Lower leg skin (tissue), 3 donors: ENCODE measurements around the gene HOXD10.

Experiments
- POLR2A ChIP-seq, 2 donors: fragments of 450-650 bp; IDR thresholded peaks; one replicate each; pipeline ENCODE4 v1.6.1; 2016 to 2017; ENCODE audit warnings: antibody characterized with exemption in 2 of 2, mild to moderate bottlenecking in 1 of 2, moderate library complexity in 1 of 2
- TF ChIP-seq, protein P1 (sequence below), 3 donors: fragments of 450-650 bp; IDR thresholded peaks; one replicate each; pipeline ENCODE4 v1.5.1; 2016; ENCODE audit warnings: antibody characterized with exemption in 3 of 3, mild to moderate bottlenecking in 3 of 3, moderate library complexity in 2 of 3

DNA sequence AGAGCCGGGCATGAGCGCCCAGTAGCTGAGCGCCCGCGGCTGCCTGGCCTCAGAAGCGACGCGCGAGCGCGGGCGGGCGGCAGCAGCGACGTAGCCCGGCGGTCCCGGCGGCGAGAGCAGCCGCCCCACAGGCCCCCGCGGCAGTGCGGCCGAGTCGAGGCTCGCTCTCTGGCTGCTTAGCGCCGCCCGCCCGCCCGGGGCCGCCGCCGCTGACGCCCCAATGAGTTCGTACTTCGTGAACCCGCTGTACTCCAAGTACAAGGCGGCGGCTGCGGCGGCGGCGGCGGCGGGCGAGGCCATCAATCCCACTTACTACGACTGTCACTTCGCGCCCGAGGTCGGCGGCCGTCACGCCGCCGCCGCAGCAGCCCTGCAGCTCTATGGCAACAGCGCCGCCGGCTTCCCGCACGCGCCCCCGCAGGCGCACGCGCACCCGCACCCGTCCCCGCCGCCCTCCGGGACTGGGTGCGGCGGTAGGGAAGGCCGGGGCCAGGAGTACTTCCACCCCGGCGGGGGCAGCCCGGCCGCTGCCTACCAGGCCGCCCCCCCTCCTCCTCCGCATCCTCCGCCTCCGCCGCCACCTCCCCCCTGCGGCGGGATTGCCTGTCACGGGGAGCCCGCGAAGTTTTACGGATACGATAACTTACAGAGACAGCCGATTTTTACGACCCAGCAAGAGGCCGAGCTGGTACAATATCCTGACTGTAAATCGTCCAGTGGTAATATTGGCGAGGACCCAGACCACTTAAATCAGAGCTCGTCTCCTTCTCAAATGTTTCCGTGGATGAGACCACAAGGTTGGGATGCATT is 13.8 kb downstream of the HOXD10 start:
- TF ChIP-seq, protein P1, sequence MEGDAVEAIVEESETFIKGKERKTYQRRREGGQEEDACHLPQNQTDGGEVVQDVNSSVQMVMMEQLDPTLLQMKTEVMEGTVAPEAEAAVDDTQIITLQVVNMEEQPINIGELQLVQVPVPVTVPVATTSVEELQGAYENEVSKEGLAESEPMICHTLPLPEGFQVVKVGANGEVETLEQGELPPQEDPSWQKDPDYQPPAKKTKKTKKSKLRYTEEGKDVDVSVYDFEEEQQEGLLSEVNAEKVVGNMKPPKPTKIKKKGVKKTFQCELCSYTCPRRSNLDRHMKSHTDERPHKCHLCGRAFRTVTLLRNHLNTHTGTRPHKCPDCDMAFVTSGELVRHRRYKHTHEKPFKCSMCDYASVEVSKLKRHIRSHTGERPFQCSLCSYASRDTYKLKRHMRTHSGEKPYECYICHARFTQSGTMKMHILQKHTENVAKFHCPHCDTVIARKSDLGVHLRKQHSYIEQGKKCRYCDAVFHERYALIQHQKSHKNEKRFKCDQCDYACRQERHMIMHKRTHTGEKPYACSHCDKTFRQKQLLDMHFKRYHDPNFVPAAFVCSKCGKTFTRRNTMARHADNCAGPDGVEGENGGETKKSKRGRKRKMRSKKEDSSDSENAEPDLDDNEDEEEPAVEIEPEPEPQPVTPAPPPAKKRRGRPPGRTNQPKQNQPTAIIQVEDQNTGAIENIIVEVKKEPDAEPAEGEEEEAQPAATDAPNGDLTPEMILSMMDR (IDR thresholded peaks at IDR 0.05) = no peak
- no peak for TF ChIP-seq POLR2A (IDR thresholded peaks at IDR 0.05)
